Measurements from ENCODE around the gene CDK6.

DNA sequence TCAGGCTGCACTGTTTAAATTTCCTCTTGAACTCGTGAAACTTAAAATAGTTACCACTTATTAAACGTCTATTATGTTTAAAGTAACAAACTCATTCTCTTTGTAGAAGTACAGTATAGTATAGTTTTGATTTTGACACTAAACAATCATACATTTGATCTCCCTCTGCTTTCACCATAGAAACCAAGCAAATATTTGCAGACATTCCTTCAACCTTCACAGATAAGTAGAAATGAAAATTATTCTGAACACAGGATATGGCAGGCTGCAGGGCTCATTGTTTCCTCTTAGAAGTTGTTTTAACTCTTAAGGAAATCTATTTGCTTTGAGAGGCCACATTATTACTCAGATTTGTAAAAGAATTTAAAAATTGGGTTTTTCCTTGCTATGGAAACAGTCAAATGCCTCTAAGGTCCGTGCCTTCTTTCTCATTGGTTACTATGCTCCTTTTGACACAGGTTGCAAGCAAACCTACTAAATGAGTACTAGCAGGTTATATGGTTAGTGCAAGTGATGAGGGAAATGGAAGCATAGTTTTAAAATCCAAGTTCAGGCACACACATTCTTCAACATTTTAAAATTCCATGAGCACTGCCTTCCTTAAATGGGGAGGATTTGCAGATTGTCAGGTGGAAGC, 153.4 kb downstream of the CDK6 start:
- TF ChIP-seq CTCF (IDR thresholded peaks at IDR 0.05) = no peak
- no peak for TF ChIP-seq POLR2A (IDR thresholded peaks at IDR 0.05)
